Endothelial cell of umbilical vein (primary cell): ENCODE data around the gene RPA1. TPM values are rescaled to one million over a fixed set of nuclear protein-coding genes. Genes with fewer than 3 reads are reported as not detected.

Experiments used
- BruUV-seq: library from RNA; stranded (reverse); fragments of 400-500 nt; replicated peaks from 2 replicates; lab custom pipeline; 2021; lab: Mats Ljungman, UMichigan
- CTCF ChIA-PET: fragments of 300-600, 350-600 bp; sonication (Branson Sonifier 250); formaldehyde crosslinking; loops from one replicate; lab custom pipeline; 2021; ENCODE audit warnings: antibody characterized with exemption, inconsistent platforms; lab: Charles Lee
- POLR2A ChIA-PET: fragments of 300-600, 350-600 bp; sonication (Branson Sonifier 250); formaldehyde crosslinking; loops from one replicate; lab custom pipeline; 2021; ENCODE audit warnings: antibody characterized with exemption, inconsistent platforms; lab: Charles Lee
- DNase-seq: peaks from one replicate; pipeline ENCODE4 v3.0.0-alpha.2; 2011; ENCODE audit warnings: low read depth, low spot score
- FAIRE-seq: peaks from 2 replicates; lab custom pipeline; 2011; peaks lifted over from hg19 to GRCh38; lab: Jason Lieb, UNC
- H2AFZ ChIP-seq: 2 replicates; pipeline ENCODE4 v1.6.0; 2012; ENCODE audit warnings: low read depth, low read length, control low read depth, inconsistent platforms
- H3K27ac ChIP-seq: 2 replicates; pipeline ENCODE4 v1.5.1; 2011; ENCODE audit warnings: low read depth, mild to moderate bottlenecking, control low read depth, low read length, moderate library complexity; ENCODE audit not compliant: insufficient read depth
- H3K27me3 ChIP-seq, 2 experiments: 2 replicates each; pipeline versions ENCODE4 v1.6.0 to v1.6.1; 2011; ENCODE audit warnings: low read length in 2 of 2, mixed read lengths in 1 of 2; ENCODE audit not compliant: control insufficient read depth in 2 of 2, insufficient read depth in 2 of 2
- H3K36me3 ChIP-seq, 2 experiments: 2 replicates in 1 of 2; 3 replicates in 1 of 2; pipeline ENCODE4 v1.5.1; 2011; ENCODE audit warnings: low read length in 2 of 2, mild to moderate bottlenecking in 1 of 2, moderate library complexity in 1 of 2; ENCODE audit not compliant: control insufficient read depth in 2 of 2, insufficient read depth in 2 of 2; ENCODE audit errors: extremely low read depth in 1 of 2
- H3K4me1 ChIP-seq: 3 replicates; pipeline ENCODE4 v1.5.1; 2011; ENCODE audit warnings: mild to moderate bottlenecking, low read length; ENCODE audit not compliant: control insufficient read depth, insufficient read depth; ENCODE audit errors: extremely low read depth
- H3K4me2 ChIP-seq: 2 replicates; pipeline ENCODE4 v1.6.1; 2011; ENCODE audit warnings: low read length, control low read depth, mixed read lengths; ENCODE audit not compliant: insufficient read depth
- H3K4me3 ChIP-seq, 3 experiments: fragments of 200-600 bp in 1 of 3; sonication (generic), shearing (Covaris generic) in 1 of 3; replicated peaks in 1 of 3; 2 replicates each; pipeline ENCODE4 v1.5.1; 2011 to 2016; ENCODE audit warnings: control low read depth in 3 of 3, low read length in 3 of 3, mild to moderate bottlenecking in 2 of 3, inconsistent platforms in 1 of 3, low read depth in 1 of 3, moderate library complexity in 1 of 3; ENCODE audit not compliant: insufficient read depth in 1 of 3
- H3K79me2 ChIP-seq: 2 replicates; pipeline ENCODE4 v1.6.0; 2012; ENCODE audit warnings: low read length, inconsistent platforms; ENCODE audit not compliant: control insufficient read depth, insufficient read depth
- H3K9ac ChIP-seq: replicated peaks from 2 replicates; pipeline ENCODE3; 2011; ENCODE audit warnings: low read length, control low read depth; ENCODE audit not compliant: insufficient read depth; ENCODE audit errors: extremely low read depth
- H3K9me1 ChIP-seq: replicated peaks from 3 replicates; pipeline ENCODE4 v1.6.0; 2011; ENCODE audit warnings: mild to moderate bottlenecking, low read length; ENCODE audit not compliant: control insufficient read depth, insufficient read depth; ENCODE audit errors: extremely low read depth
- H3K9me3 ChIP-seq: replicated peaks from 2 replicates; pipeline ENCODE4 v1.5.1; 2012; ENCODE audit warnings: low read length, inconsistent platforms; ENCODE audit not compliant: control insufficient read depth, insufficient read depth
- H4K20me1 ChIP-seq: replicated peaks from 2 replicates; pipeline ENCODE3; 2011; ENCODE audit warnings: mild to moderate bottlenecking, low read length; ENCODE audit not compliant: control insufficient read depth, insufficient read depth; ENCODE audit errors: extremely low read depth
- EZH2 ChIP-seq: IDR thresholded peaks from 2 replicates; pipeline ENCODE4 v1.6.1; 2012; ENCODE audit warnings: borderline replicate concordance, low read depth, mild to moderate bottlenecking, moderate library complexity, low read length, inconsistent platforms; ENCODE audit not compliant: severe bottlenecking
- FOS ChIP-seq: IDR thresholded peaks from 2 replicates; pipeline ENCODE4 v1.6.1; 2011; ENCODE audit warnings: mild to moderate bottlenecking, low read length, moderate library complexity, borderline replicate concordance; ENCODE audit not compliant: insufficient read depth
- GATA2 ChIP-seq: IDR thresholded peaks from 2 replicates; pipeline ENCODE4 v1.7.0; 2011; ENCODE audit warnings: low read depth, mild to moderate bottlenecking, moderate library complexity, mixed read lengths, low read length; ENCODE audit not compliant: insufficient read length, insufficient read depth
- JUN ChIP-seq: IDR thresholded peaks from 2 replicates; pipeline ENCODE4 v1.6.1; 2011; ENCODE audit warnings: borderline replicate concordance, low read depth; ENCODE audit not compliant: insufficient read length, insufficient read depth
- MYC ChIP-seq: IDR thresholded peaks from one replicate; pipeline ENCODE4 v1.6.1; 2011; ENCODE audit warnings: mild to moderate bottlenecking, low read depth, low read length
- POLR2A ChIP-seq: IDR thresholded peaks from 2 replicates; pipeline ENCODE4 v1.6.1; 2012; ENCODE audit warnings: low read depth, mild to moderate bottlenecking, control low read depth, low read length
- POLR2AphosphoS5 ChIP-seq: IDR thresholded peaks from 2 replicates; pipeline ENCODE4 v1.6.1; 2012; ENCODE audit warnings: low read depth, mild to moderate bottlenecking, control low read depth, low read length, moderate library complexity; ENCODE audit not compliant: insufficient read depth
- dilution Hi-C: fragments of 300-500 bp; cut with MboI; formaldehyde crosslinking; loops from one replicate; pipeline ENCODE4 v1.15.0; 2019; ENCODE audit warnings: low sequenced_read_pairs; ENCODE audit not compliant: extremely low pct_ligation_motif_present
- intact Hi-C: fragments of 100-400 bp; cut with micrococcal nuclease; formaldehyde crosslinking; loops from one replicate; pipeline ENCODE4 v1.10.0; 2022
- polyA plus RNA-seq, 4 experiments: library from polyadenylated mRNA; depleted of rRNA in 3 of 4; stranded (reverse) in 3 of 4; unstranded in 1 of 4; fragments of >200 nt; gene quantifications; 2 replicates each; pipeline versions ENCODE4 v1.2.1 to v1.2.3, GENCODE V29; 2011 to 2012; ENCODE audit warnings: missing spikeins in 1 of 4
- total RNA-seq: library from RNA; stranded (reverse); gene quantifications from 2 replicates; pipeline ENCODE4 v1.2.3, GENCODE V29; 2021
- TF ChIP-seq, protein P1 (sequence below): IDR thresholded peaks from 2 replicates; pipeline ENCODE4 v1.6.1; 2011; ENCODE audit not compliant: insufficient read depth, insufficient read length
- TF ChIP-seq, protein P2 (sequence below), 2 donors: IDR thresholded peaks; 1 replicate in 1 of 2; 2 replicates in 1 of 2; pipeline ENCODE4 v1.5.1; 2011; ENCODE audit warnings: low read length in 2 of 2, mild to moderate bottlenecking in 2 of 2, moderate library complexity in 2 of 2, control low read depth in 1 of 2, inconsistent platforms in 1 of 2, low read depth in 1 of 2; ENCODE audit not compliant: insufficient read depth in 1 of 2; ENCODE audit errors: extremely low read depth in 1 of 2

RPA1 gene
- total and polyA plus RNA-seq, 2 donors (not counting 3 experiments of a cell fraction or from before 2014, with no cell fraction given) = 50.5 to 123 TPM

DNA sequence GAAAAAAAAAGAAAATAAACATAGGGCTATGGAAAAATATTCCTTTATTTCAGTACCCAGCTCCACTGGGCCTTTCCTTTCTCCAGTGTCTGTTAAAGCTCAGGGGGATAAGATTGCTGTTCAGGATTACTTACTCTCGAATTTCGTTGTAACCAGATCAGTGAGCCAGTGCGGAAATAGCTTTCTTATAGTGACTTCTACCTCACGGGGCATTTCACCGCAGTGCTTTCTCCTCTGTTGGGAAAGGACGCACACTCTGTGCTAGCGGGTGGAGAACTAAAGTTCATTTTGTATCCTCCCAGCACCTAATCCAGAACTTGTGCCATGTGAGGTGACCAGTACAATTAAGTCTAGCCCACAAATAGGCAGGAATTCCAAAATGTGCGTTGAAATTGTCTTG is 38.3 kb downstream of the RPA1 start:
- DNase-seq (no peak), FAIRE-seq (no peak)
- H3K9ac ChIP-seq = no peak overlapping the region
- no peaks in the 10 kb centered on the region for H3K9me3 ChIP-seq
- no peak overlapping the region for H2AFZ ChIP-seq
- H3K27ac ChIP-seq = no peak overlapping the region
- H3K4me1 ChIP-seq = peaks cover 5% of the 10 kb centered on the region
- TF ChIP-seq, protein P1, sequence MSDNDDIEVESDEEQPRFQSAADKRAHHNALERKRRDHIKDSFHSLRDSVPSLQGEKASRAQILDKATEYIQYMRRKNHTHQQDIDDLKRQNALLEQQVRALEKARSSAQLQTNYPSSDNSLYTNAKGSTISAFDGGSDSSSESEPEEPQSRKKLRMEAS = no peak
- TF ChIP-seq POLR2AphosphoS5 (no peak), GATA2 (no peak), JUN (no peak), FOS (no peak), EZH2 (no peak), POLR2A (no peak), MYC (no peak)
- TF ChIP-seq, protein P2, sequence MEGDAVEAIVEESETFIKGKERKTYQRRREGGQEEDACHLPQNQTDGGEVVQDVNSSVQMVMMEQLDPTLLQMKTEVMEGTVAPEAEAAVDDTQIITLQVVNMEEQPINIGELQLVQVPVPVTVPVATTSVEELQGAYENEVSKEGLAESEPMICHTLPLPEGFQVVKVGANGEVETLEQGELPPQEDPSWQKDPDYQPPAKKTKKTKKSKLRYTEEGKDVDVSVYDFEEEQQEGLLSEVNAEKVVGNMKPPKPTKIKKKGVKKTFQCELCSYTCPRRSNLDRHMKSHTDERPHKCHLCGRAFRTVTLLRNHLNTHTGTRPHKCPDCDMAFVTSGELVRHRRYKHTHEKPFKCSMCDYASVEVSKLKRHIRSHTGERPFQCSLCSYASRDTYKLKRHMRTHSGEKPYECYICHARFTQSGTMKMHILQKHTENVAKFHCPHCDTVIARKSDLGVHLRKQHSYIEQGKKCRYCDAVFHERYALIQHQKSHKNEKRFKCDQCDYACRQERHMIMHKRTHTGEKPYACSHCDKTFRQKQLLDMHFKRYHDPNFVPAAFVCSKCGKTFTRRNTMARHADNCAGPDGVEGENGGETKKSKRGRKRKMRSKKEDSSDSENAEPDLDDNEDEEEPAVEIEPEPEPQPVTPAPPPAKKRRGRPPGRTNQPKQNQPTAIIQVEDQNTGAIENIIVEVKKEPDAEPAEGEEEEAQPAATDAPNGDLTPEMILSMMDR (IDR thresholded peaks at IDR 0.05; ENCODE audit: extremely low read depth in 1 of 2, insufficient read depth in 1 of 2, low read depth in 1 of 2, low read length in 2 of 2) = no peak
- dilution Hi-C loops = no loop called here
- H3K36me3 ChIP-seq = peaks cover 0 to 2% of the 10 kb centered on the region in 2 experiments
- intact Hi-C loops = loop anchor here (5.0 kb wide), 1 partner anchor 151 kb away; no protein-coding TSS in a partner anchor
- no peaks in the 10 kb centered on the region for H4K20me1 ChIP-seq
- CTCF ChIA-PET = interaction anchor here (1.3 to 1.5 kb wide), 2 partner anchors 9 to 147 kb away, joined by 3 read pairs; no protein-coding TSS in a partner anchor
- H3K4me3 ChIP-seq = no peak overlapping the region
- H3K27me3 ChIP-seq = no peaks in the 10 kb centered on the region
- H3K9me1 ChIP-seq = no peaks in the 10 kb centered on the region
- no peak overlapping the region for H3K4me2 ChIP-seq
- H3K79me2 ChIP-seq = no peaks in the 10 kb centered on the region
- POLR2A ChIA-PET = no interaction called here
- no TSS peak for BruUV-seq
